ENCODE results near the gene CELF5.
"Not testable (repeated sequence)": the region's sequence is repeated elsewhere in the genome, so short reads cannot be mapped to it uniquely, and the experiment has no call there.

The CELF5 gene

DNA sequence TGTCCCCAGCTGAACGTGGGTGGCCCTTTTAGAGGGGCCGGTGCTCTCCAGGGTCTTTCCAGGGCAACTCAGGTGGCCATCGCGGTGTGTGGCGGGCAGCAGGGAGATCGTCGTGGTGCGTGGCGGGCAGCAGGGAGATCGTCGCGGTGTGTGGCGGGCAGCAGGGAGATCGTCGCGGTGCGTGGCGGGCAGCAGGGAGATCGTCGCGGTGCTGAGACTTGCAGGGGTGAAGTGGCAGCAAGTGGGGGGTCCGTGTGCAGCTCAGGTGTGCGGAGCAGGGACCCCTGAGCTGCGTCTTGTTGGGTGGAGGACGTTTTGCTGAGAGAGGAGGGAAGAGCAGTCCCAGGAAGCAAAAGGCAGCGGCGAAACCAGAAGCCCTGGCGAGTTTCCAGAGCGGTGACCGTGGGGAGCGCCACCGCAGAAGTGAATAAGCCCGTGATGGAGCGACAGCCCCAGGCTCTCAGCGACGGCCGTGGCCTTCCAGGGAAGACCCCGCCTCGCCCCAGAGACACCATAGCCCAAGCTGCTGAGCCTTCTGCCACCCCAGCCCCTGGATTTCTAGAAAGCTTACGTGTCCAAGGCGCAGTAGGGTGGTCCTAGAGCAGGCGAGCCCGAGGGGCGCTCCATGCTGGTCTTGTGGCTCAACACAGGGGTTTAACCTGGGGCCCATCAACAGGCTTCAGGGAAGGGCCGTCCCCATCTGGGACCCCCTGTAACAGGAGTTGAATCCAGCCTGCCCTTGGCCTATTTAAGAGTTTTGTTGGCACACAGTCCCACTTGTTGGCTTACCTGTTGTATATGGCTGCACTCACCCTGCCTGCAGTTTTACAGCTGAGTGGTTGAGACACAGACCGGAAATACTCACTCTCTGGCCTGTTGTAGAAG is 33.3 kb upstream of the CELF5 start:
- no peak for DNase-seq

DNA sequence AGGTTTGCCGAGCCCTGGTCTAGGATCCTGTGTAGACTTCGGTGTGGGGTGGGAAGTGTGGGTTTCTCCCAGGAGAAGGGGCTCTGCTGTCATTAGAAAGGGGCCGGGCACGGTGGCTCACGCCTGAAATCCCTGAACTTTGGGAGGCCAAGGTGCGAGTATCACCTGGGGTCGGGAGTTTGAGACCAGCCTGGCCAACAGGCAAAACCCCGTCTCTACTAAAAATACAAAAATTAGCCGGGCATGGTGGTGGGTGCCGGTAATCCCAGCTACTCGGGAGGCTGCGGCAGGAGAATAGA is 32.7 kb upstream of the CELF5 start:
- DNase-seq, result not testable (repeated sequence)

DNA sequence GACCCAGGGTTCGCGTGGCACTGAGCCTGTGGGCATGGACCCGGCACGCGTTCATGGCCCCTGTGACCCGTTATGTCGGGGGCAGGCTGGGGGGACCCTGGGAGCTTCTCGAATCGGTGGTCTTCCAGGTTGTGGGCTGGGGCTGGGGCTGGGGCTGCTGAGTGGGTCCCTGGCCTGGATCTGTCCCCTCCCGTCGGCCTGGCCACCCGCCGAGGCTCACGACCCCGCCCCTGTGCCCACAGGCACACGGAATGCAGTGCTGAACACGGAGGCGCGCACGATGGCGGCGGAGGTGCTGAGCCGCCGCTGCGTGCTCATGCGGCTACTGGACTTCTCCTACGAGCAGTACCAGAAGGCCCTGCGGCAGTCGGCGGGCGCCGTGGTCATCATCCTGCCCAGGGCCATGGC is 32.2 kb upstream of the CELF5 start:
- no peak for DNase-seq

DNA sequence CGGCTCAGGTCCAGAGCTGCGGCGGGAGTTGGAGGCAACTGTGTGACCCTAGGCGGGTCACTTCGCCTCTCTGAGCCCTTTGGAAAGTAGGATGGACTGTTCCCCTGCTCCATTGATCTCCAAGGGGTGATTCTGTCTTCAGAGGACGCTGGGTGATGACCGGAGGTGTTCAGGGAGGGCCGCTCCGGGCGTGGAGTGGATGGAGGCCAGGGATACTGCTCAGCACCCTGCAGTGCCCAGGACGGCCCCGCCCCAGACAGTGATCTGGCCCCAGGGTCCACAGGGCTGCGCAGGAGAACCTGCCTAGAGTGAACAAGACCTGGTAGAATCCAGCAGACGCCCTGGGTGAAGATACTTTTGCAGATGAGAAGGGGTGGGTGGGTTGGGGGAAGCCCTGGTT is 31.8 kb upstream of the CELF5 start:
- no peak for DNase-seq

DNA sequence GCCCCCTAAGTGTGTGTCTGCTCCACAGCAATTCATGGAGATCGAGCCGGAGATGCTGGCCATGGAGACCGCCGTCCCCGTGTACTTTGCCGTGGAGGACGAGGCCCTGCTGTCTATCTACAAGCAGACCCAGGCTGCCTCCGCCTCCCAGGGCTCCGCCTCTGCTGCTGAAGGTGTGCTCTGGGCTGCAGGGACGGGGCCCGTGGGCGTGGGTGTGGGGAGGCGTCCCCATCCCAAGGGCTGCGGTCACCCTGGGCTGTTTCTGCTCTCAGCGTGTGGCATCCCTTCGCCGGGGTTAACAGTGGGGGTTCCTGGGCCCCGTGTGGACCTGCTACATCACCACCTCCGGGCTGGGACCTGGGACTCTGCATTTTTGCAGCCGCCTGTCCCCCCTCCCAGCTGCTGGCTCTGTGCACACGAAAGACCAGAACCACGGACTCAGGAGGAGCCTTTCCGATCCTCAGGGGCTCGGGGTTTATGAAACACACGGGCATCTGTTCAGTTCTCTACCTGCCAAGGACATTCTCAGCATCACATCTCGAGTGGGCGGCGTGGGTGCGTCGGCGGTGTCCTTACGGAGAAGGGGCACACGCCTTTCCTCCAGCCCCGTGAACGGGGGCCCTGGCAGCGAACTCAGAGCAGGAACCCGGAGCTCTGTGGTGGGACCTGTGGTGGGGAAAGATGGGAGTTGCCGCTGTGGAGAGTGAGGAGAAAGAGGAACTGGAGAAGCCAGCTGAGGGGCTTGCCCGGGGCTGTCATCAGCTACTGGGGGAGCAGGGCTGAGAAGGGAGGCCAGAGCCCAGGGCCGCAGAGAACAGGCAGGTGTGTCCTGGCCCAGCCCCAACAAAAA is 31.0 kb upstream of the CELF5 start:
- DNase-seq, result no peak

DNA sequence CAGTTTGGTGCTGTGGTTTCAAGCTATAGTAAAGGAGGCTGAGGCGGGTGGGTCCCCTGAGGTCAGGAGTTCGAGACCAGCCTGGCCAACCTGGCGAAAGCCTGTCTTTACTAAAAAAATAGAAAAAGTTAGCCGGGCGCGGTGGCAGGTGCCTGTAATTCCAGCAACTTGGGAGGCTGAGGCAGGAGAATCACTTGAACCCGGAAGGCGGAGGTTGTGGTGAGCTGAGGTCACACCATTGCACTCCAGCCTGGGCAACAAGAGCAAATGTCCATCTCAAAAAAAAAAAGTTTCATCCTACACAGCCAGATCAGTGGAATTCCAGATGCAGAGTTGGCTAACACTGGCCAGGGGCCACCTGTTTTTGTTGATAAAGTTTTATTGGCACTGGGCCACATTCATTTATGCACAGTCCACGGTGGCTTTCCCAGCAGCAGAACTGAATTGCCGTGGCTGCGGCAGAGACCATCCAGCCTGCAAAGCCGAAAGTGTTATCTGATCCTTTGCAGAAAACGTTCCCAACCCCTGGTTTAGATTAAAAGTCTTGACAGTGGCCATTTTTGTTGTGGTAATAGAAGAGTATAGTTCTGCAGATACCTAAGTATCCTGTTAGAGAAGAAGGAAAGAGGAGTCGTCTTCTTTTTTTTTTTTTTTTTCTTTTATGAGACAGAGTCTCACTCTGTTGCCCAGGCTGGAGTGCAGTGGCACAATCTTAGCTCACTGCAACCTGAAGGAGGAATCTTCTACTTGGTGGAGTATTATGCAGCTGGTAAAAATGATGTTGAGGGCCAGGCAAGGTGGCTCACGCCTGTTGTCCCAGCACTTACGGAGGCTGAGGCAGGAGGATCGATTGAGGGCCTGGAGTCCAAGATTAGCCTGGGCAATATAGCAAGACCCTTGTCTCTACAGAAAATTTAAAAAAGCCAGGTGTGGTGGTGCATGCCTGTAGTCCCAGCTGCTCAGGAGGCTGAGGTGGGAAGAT is 30.1 kb upstream of the CELF5 start:
- DNase-seq, result no peak

DNA sequence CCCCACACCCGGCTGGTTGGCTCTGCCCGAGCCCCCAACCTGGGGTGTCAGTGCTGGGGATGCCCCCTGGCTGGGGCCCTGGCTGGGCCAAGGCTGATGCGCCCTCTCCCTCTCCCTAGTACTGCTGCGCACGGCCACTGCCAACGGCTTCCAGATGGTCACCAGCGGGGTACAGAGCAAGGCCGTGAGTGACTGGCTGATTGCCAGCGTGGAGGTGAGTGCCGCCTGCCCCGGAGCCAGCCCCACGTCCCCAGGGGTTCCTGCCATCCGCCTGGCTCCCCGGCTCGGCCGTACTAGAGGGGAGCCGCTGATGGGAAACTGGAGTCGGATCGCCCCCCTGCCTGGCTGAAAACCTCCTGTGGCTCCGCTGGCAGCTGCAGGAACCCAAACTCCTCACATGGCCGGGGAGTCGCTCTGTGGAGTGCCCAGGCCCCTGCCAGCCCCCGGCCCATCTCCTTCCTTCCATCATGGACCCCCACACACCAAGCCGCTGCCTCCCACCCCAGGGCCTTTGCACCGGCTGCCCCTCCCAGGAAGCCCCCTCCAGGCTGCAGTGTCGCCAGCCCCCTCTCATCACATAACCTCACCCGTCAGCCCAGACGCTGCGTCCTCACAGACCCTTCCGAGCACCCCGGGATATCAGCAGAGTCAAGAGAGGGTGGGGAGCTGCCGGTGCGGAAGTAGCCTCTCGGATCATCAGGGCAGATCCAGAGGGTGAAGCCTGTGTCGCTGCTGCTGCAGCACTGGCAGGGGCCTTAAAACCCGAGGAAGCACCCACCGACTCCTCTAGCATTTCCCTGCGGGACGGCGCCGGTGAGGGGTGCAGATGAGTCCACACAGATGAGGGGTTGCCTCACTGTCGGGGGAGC is 28.2 kb upstream of the CELF5 start:
- DNase-seq, result no peak

DNA sequence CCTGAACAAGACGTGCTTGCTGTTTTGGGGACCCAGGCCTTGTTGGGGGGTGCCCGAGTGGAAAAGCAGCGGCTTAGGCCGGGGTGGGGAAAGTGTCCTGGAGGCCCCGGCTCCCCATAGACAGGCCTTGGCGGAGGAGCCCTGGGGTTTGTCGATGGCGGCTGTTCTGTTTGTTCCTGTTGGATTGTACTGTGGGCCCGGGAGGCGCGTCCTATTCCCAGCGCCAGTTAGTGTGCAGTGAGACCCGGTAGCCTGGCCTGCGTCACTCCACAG is 27.6 kb upstream of the CELF5 start:
- DNase-seq, result no peak

DNA sequence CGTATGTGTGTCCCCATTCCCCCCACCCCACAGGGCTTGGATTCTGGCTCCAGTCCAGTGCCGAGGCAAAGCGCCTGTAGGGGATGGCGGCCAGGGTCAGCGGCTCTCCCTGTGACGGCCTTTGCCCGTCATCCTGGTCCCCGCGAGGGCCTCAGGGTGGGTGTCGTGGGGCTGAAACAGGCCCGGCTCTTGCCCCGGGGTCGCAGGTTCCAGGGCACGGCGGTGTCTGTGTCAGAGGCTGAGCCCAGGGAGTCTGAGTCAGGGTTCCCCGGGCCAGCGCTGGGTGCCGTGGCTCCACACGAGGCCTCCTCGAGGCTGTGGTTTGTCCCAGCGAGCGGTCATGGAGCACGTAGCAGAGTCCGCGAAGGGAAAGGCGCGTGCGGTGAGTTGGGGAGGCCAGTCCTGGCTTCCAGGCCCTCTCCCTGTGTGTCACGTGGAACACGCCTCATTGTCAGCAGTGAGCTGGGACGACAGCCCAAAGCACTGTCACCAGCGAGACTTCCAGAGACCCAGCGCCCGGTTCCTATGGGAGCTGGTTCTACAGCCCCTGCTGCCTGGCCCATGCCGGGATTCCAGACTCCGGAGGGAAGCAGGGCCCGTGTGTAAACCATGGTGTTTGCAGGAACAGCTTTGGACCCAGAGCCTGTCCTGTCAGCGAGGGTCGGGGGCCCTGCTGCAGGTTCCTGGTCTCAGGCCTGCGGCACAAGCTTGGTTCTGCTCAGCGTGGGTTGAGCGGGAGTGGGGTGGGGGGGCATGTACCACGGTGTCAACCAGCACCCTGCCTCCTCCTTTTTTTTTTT is 25.4 kb upstream of the CELF5 start:
- no peak for DNase-seq

DNA sequence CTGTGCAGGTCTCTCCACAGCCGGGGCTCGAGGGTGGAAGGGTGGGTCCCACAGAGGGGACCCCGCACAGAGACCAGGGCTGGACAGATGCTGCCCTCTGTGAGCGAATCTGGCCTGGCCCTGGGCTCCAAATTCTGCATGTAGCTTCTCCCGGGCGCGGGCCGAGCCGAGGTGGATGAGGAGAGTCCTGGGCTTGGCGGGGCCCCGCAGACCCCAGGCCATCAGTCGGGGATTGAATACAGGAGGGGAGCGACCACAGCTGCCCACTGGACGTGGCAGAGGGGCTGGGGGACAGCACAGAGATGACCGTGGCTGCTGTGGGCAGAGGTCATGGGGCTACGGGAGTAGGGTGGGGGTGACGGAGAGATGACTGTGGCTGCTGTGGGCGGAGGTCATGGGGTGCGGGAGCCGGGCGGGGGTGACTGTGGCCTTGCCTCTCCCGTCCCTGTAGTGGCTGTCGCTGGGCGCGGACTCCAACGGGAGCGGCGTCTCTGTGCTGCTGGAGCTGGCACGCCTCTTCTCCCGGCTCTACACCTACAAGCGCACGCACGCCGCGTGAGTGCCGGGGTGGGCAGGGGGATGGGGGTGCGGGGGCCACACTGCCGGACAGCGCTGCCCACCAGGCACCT is 23.3 kb upstream of the CELF5 start:
- no peak for DNase-seq

DNA sequence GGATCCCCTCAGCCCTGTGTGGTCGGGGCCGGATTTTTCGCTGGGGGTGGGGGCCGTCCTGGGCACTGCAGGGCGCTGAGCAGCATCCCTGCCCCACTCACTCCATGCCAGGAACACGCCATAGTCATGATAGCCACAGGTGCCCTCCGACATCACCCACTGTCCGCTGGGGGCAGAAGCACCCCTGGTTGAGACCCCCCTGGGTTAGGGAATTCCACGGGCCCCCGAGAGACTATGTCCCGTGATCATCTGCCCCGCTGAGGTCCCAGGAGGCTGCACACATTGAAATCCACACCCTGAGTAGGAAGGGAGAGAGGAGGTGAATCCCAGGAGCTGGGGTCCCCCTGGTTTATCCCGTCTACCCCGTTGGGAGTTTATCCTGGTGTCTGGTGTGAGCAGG is 22.6 kb upstream of the CELF5 start:
- no peak for DNase-seq

DNA sequence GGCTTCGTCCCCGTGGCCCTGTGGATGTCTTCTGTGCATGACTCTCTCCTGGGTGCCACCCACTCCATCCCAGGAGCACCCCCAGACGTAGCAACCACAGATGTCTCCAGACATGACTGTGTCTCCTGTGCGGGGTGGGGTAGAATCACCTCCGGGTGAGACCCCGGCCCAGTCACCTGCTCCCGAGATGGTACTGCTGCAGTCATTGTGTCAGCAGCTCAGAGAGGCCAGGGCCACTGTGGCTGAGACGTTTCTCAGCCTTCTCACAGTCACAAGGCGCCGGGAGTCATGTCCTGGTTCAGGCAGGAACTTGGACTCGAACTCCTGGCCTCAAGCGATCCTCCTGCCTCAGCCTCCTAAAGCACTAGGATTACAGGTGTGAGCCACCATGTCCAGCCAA is 22.1 kb upstream of the CELF5 start:
- no peak for DNase-seq

DNA sequence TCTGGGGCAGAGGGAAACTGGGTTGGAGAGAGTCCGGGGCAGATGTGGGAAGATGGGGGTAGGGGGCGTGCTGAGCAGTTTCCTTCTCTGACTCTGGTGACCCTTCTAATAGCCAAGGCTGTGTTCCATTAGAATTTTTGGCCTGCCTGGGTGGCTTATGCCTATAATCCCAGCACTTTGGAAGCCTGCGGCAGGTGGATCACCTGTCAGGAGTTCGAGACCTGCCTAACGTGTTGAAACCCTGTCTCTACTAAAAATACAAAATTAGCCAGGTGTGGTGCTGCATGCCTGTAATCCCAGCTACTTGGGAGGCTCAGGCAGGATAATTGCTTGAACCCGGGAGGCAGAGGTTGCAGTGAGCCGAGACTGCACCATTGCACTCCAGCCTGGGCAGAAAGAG is 21.6 kb upstream of the CELF5 start:
- DNase-seq, result not testable (repeated sequence)

DNA sequence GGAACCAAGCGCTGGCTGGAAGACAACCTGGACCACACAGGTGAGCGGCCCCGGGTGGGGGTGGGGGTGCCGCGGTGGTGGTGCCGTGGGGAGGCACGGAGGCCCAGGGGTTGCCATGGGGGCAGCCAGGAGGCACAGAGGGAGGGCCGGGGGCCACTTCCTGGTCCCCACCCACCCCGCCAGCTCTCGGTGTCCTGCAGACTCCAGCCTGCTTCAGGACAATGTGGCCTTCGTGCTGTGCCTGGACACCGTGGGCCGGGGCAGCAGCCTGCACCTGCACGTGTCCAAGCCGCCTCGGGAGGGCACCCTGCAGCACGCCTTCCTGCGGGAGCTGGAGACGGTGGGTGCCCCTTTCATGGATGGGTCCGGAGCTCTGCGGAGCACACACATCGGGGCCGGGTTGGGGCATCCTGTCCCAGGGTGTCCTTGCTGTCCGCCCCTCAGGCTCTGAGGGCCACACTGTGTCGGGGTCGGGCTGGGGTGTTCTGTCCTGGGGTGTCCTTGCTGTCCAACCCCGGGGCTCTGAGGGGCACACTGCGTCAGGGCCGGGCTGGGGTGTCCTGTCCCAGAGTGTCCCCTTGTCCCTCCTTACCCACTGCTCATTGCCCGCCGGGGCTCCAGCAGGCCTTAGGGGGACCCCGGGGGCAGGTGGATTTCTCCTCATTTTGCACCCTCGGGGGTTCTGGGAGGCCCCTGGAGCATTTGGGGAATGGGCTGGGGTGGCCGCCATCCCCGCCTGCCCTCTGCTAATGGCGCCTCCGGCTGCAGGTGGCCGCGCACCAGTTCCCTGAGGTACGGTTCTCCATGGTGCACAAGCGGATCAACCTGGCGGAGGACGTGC is 20.4 kb upstream of the CELF5 start:
- DNase-seq, result no peak

DNA sequence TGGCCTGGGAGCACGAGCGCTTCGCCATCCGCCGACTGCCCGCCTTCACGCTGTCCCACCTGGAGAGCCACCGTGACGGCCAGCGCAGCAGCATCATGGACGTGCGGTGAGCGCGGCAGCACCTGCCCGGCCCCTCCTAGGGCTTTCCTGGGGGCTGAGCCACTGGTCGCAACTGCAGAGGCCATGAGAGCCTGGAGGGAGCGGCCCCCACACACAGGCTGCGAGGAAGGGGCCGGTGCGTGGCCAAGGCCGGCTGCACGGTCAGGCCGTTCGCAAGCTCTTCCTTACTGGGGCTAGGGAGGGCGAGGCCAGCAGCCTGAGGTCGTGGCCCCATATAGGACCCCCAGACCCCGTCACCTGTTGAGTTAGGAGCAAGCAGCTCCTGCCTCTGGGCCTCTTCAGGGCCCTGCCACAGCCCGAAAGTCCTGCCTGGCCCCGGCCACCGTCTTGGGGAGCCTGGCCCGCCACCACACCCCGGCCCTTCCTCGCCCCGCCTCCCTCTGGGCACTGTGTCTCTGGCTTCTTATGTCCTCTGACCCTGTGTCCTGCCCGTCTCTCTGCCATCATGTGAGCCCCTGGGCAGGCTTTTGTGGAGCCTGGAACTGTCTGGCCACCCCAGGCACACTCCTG is 19.7 kb upstream of the CELF5 start:
- no peak for DNase-seq

DNA sequence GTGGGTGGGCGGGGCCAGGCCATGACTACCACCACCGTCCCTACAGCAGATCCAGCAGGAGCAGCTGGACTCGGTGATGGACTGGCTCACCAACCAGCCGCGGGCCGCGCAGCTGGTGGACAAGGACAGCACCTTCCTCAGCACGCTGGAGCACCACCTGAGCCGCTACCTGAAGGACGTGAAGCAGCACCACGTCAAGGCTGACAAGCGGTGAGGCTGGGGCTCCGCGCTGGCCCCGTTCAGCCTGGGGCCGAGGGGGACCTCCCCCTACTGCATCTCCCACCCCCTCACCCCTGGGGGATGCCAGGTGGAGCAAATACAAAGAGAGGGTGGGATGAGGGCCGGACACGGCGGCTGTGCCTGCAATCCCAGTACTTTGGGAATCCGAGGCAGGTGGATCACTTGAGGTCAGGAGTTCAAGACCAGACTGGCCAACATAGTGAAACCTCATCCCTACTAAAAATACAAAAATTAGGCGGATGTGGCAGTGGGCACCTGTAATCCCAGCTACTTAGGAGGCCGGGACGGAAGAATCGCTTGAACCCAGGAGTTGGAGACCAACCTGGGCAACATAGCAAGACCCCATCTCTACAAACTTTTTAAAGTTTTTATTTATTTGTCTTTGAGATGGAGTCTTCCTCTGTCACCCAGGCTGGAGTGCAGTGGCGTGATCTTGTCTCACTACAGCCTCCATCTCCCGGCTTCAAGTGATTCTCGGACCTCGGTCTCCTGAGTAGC is 18.1 kb upstream of the CELF5 start:
- no peak for DNase-seq

DNA sequence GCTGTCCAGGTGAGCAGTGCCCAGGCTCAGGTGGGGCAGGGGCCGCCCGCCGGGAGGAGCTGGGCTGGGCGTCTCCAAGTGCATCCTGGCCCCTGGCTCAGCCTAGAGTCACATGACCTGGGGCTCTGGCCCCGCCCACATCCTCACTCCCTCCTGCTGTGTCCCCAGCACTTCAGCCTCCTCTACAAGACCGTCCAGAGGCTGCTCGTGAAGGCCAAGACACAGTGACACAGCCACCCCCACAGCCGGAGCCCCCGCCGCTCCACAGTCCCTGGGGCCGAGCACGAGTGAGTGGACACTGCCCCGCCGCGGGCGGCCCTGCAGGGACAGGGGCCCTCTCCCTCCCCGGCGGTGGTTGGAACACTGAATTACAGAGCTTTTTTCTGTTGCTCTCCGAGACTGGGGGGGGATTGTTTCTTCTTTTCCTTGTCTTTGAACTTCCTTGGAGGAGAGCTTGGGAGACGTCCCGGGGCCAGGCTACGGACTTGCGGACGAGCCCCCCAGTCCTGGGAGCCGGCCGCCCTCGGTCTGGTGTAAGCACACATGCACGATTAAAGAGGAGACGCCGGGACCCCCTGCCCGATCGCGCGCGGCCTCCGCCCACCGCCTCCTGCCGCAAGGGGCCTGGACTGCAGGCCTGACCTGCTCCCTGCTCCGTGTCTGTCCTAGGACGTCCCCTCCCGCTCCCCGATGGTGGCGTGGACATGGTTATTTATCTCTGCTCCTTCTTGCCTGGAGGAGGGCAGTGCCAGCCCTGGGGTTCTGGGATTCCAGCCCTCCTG is 16.8 kb upstream of the CELF5 start:
- no peak for DNase-seq

Measured in CD4-positive, alpha-beta T cell treated with Interleukin-1 beta for 1 hour (primary cell).